Endodermal cell (in vitro differentiated cells): ENCODE measurements around the gene CFAP46. TPM values are rescaled to one million over a fixed set of nuclear protein-coding genes. Genes with fewer than 3 reads are reported as not detected.

Source experiments
- DNase-seq: peaks from one replicate; pipeline ENCODE4 v3.0.0-alpha.2; 2017
- H3K27ac ChIP-seq: 2 replicates; pipeline ENCODE4 v1.5.1; 2013; ENCODE audit warnings: mild to moderate bottlenecking, low read depth, low read length, moderate library complexity
- H3K27me3 ChIP-seq: 2 replicates; pipeline ENCODE4 v1.6.1; 2013; ENCODE audit warnings: mild to moderate bottlenecking, low read length, moderate library complexity; ENCODE audit not compliant: insufficient read depth, control insufficient read depth, poor library complexity, severe bottlenecking
- H3K36me3 ChIP-seq: 2 replicates; pipeline ENCODE4 v1.7.0; 2013; ENCODE audit warnings: mild to moderate bottlenecking, low read length, moderate library complexity; ENCODE audit not compliant: control insufficient read depth, insufficient read depth
- H3K4me1 ChIP-seq: one replicate; pipeline ENCODE4 v1.7.0; 2013; ENCODE audit warnings: low read length; ENCODE audit not compliant: control insufficient read depth, insufficient read depth
- H3K4me3 ChIP-seq: 2 replicates; pipeline ENCODE4 v1.5.1; 2013; ENCODE audit warnings: mild to moderate bottlenecking, low read length, moderate library complexity
- H3K9ac ChIP-seq: 2 replicates; pipeline ENCODE4 v1.6.1; 2013; ENCODE audit warnings: mild to moderate bottlenecking, low read length, moderate library complexity; ENCODE audit not compliant: poor library complexity, severe bottlenecking; ENCODE audit errors: extremely low read depth
- H3K9me3 ChIP-seq: 2 replicates; pipeline ENCODE4 v1.6.1; 2013; ENCODE audit warnings: mild to moderate bottlenecking, low read length, moderate library complexity; ENCODE audit not compliant: control insufficient read depth
- H3K27ac Mint-ChIP-seq: 2 replicates; pipeline ENCODE4 v1.8.0; 2020; ENCODE audit warnings: mixed read lengths
- H3K27me3 Mint-ChIP-seq: 2 replicates; pipeline ENCODE4 v1.8.0; 2021; ENCODE audit warnings: mild to moderate bottlenecking, mixed read lengths; ENCODE audit not compliant: insufficient read depth
- H3K36me3 Mint-ChIP-seq: 2 replicates; pipeline ENCODE4 v1.8.0; 2020; ENCODE audit warnings: low read depth, mixed read lengths
- H3K4me1 Mint-ChIP-seq: 2 replicates; pipeline ENCODE4 v1.8.0; 2020; ENCODE audit warnings: mixed read lengths
- H3K4me3 Mint-ChIP-seq: 2 replicates; pipeline ENCODE4 v1.8.0; 2020; ENCODE audit warnings: mild to moderate bottlenecking, moderate library complexity, mixed read lengths
- H3K9me3 Mint-ChIP-seq: 2 replicates; pipeline ENCODE4 v1.8.0; 2020; ENCODE audit warnings: mild to moderate bottlenecking, mixed read lengths
- CTCF ChIP-seq: fragments of 200-600 bp; sonication (generic); conservative IDR thresholded peaks from 2 replicates; pipeline ENCODE4 v1.5.0; 2021; ENCODE audit warnings: antibody characterized with exemption, mild to moderate bottlenecking
- WGBS, 2 experiments: methylation state at CpG; one replicate each; pipeline versions ENCODE4 v1.1.5 to v1.1.7; 2013; ENCODE audit warnings: missing lambda C conversion rate in 2 of 2, mixed read lengths in 1 of 2; ENCODE audit not compliant: insufficient coverage in 1 of 2, insufficient read length in 1 of 2; 5-methylcytosine and 5-hydroxymethylcytosine counted together
- total RNA-seq, 2 donors: library from RNA; stranded (reverse); fragmentation: NEBNext Ultra II Directional in 1 of 2; extraction: Animal tissue kit (Norgen Biotek cat#: 25700) in 1 of 2; gene quantifications; 2 replicates in 1 of 2; 3 replicates in 1 of 2; pipeline ENCODE4 v1.2.1, GENCODE V29; 2021

The CFAP46 gene
- total RNA-seq, 2 donors from 2014 or later: 9.9 to 10.5 TPM

- Histone ChIP-seq H3K4me1 (no peaks in the 10 kb centered on the region), H3K36me3 (no peaks in the 10 kb centered on the region), H3K9ac (no peak overlapping the region), H3K27ac (no peak overlapping the region), H3K9me3 (no peaks in the 10 kb centered on the region), H3K27me3 (no peaks in the 10 kb centered on the region), H3K4me3 (no peak overlapping the region)
- no peak overlapping the region for H3K27ac Mint-ChIP-seq
- H3K27me3 Mint-ChIP-seq: no peaks in the 10 kb centered on the region
- no peak overlapping the region for H3K4me3 Mint-ChIP-seq
- WGBS, 2 experiments: 89 to 100% methylated on average over 10 to 23 of the region's 23 CpGs
- DNase-seq: no peak
- no peak for TF ChIP-seq CTCF
- H3K36me3 Mint-ChIP-seq: no peaks in the 10 kb centered on the region
- no peaks in the 10 kb centered on the region for H3K9me3 Mint-ChIP-seq
- no peaks in the 10 kb centered on the region for H3K4me1 Mint-ChIP-seq
These were observed 61.0 kb downstream of the CFAP46 start for GRCh38 chr10:132881186-132881920.

- H3K9me3 Mint-ChIP-seq: peaks cover 6% of the 10 kb centered on the region
- no peak overlapping the region for H3K27ac ChIP-seq
- H3K36me3 Mint-ChIP-seq: no peaks in the 10 kb centered on the region
- WGBS, 2 experiments: 91 to 92% methylated on average over 14 to 35 of the region's 35 CpGs
- no peak for TF ChIP-seq CTCF
- no peaks in the 10 kb centered on the region for H3K4me1 ChIP-seq
- H3K4me3 Mint-ChIP-seq: no peak overlapping the region
- H3K27me3 Mint-ChIP-seq: no peaks in the 10 kb centered on the region
- no peaks in the 10 kb centered on the region for H3K9me3 ChIP-seq
- H3K9ac ChIP-seq: no peak overlapping the region
- H3K27ac Mint-ChIP-seq: no peak overlapping the region
- no peaks in the 10 kb centered on the region for H3K4me1 Mint-ChIP-seq
- peak; percentile 33 for DNase-seq
- no peak overlapping the region for H3K4me3 ChIP-seq
- no peaks in the 10 kb centered on the region for H3K27me3 ChIP-seq
- H3K36me3 ChIP-seq: no peaks in the 10 kb centered on the region
These were observed 62.0 kb downstream of the CFAP46 start for GRCh38 chr10:132880128-132880981.

GRCh38 chr10:132879408-132880127, 62.8 kb downstream of the CFAP46 start:
- Histone ChIP-seq H3K4me3 (no peak overlapping the region), H3K9ac (no peak overlapping the region), H3K27ac (no peak overlapping the region), H3K27me3 (no peaks in the 10 kb centered on the region), H3K36me3 (no peaks in the 10 kb centered on the region), H3K4me1 (no peaks in the 10 kb centered on the region), H3K9me3 (no peaks in the 10 kb centered on the region)
- H3K27me3 Mint-ChIP-seq: no peaks in the 10 kb centered on the region
- no peak for TF ChIP-seq CTCF
- DNase-seq: peak; percentile 57
- WGBS, 2 experiments: 80 to 88% methylated on average over 16 to 38 of the region's 38 CpGs
- H3K4me3 Mint-ChIP-seq: no peak overlapping the region
- H3K27ac Mint-ChIP-seq: no peak overlapping the region
- H3K9me3 Mint-ChIP-seq: peaks cover 9% of the 10 kb centered on the region
- no peaks in the 10 kb centered on the region for H3K4me1 Mint-ChIP-seq
- H3K36me3 Mint-ChIP-seq: no peaks in the 10 kb centered on the region
